WI38 (cell line): ENCODE measurements around the gene TMEM243.

Source experiments
- H3K4me3 ChIP-seq: 2 replicates; pipeline ENCODE4 v1.5.1; 2011; ENCODE audit warnings: low read depth, mild to moderate bottlenecking, control low read depth, low read length
- CTCF ChIP-seq: IDR thresholded peaks from 2 replicates; pipeline ENCODE4 v1.5.1; 2012; ENCODE audit warnings: low read depth, mild to moderate bottlenecking, control low read depth, low read length

Gene TMEM243

GRCh38 chr7:87217983-87218653, 1.4 kb downstream of the TMEM243 start:
- TF ChIP-seq CTCF: no peak
- peak overlapping the region; percentile 89 for H3K4me3 ChIP-seq

GRCh38 chr7:87216701-87217508, 2.6 kb downstream of the TMEM243 start:
- no peak overlapping the region for H3K4me3 ChIP-seq
- TF ChIP-seq CTCF: no peak

- H3K4me3 ChIP-seq: no peak overlapping the region
- TF ChIP-seq CTCF: no peak
Measured at GRCh38 chr7:87215046-87215445, 4.5 kb downstream of the TMEM243 start.

- no peak for TF ChIP-seq CTCF
- no peak overlapping the region for H3K4me3 ChIP-seq
Measured at GRCh38 chr7:87213811-87214210, 5.7 kb downstream of the TMEM243 start.

GRCh38 chr7:87213252-87213651, 6.3 kb downstream of the TMEM243 start:
- no peak for TF ChIP-seq CTCF
- no peak overlapping the region for H3K4me3 ChIP-seq

GRCh38 chr7:87212498-87212897, 7.0 kb downstream of the TMEM243 start:
- H3K4me3 ChIP-seq: no peak overlapping the region
- no peak for TF ChIP-seq CTCF

- H3K4me3 ChIP-seq: no peak overlapping the region
- no peak for TF ChIP-seq CTCF
Measured at GRCh38 chr7:87210506-87210905, 9.0 kb downstream of the TMEM243 start.
